Nephron (organoid): Measurements from ENCODE around the gene KCNAB1.

Experiments
- H3K27ac Mint-ChIP-seq, 3 experiments: 2 replicates each; pipeline ENCODE4 v1.8.0; 2020; ENCODE audit warnings: mixed read lengths in 3 of 3, mild to moderate bottlenecking in 2 of 3, moderate library complexity in 1 of 3
- H3K27me3 Mint-ChIP-seq: 2 replicates; pipeline ENCODE4 v1.8.0; 2021; ENCODE audit warnings: low read depth, mild to moderate bottlenecking, moderate library complexity, mixed read lengths
- H3K36me3 Mint-ChIP-seq: 2 replicates; pipeline ENCODE4 v1.8.0; 2020; ENCODE audit warnings: low read depth, mixed read lengths
- H3K4me1 Mint-ChIP-seq: 2 replicates; pipeline ENCODE4 v1.8.0; 2020; ENCODE audit warnings: mixed read lengths
- H3K4me3 Mint-ChIP-seq, 3 experiments: 2 replicates each; pipeline ENCODE4 v1.8.0; 2020; ENCODE audit warnings: mild to moderate bottlenecking in 3 of 3, mixed read lengths in 3 of 3, moderate library complexity in 2 of 3
- H3K9me3 Mint-ChIP-seq: 2 replicates; pipeline ENCODE4 v1.8.0; 2020; ENCODE audit warnings: mixed read lengths
- CTCF ChIP-seq, 3 experiments: fragments of 200-600 bp; sonication (generic); IDR thresholded peaks; one replicate each; pipeline ENCODE4 v1.5.0; 2021; ENCODE audit warnings: antibody characterized with exemption in 3 of 3; ENCODE audit not compliant: unreplicated experiment in 3 of 3

KCNAB1 gene

GRCh38 chr3:156163848-156164247, 43.5 kb downstream of the KCNAB1 start:
- TF ChIP-seq CTCF (IDR thresholded peaks at IDR 0.05; ENCODE audit: unreplicated experiment in 3 of 3) = no peak
- peak overlapping the region in 2 of 3 experiments; percentile 12 to 55 for H3K27ac Mint-ChIP-seq
- H3K36me3 Mint-ChIP-seq = no peaks in the 10 kb centered on the region
- peaks cover 25% of the 10 kb centered on the region for H3K4me1 Mint-ChIP-seq
- H3K9me3 Mint-ChIP-seq = no peaks in the 10 kb centered on the region
- H3K4me3 Mint-ChIP-seq = no peak overlapping the region
- H3K27me3 Mint-ChIP-seq = no peaks in the 10 kb centered on the region

- H3K4me1 Mint-ChIP-seq = peaks cover 14% of the 10 kb centered on the region
- no peak overlapping the region for H3K27ac Mint-ChIP-seq
- H3K27me3 Mint-ChIP-seq = no peaks in the 10 kb centered on the region
- no peak for TF ChIP-seq CTCF (IDR thresholded peaks at IDR 0.05; ENCODE audit: unreplicated experiment in 3 of 3)
- no peaks in the 10 kb centered on the region for H3K9me3 Mint-ChIP-seq
- H3K4me3 Mint-ChIP-seq = no peak overlapping the region
- no peaks in the 10 kb centered on the region for H3K36me3 Mint-ChIP-seq
Measured at GRCh38 chr3:156166808-156167207, 46.4 kb downstream of the KCNAB1 start.

GRCh38 chr3:156170571-156170970, 50.2 kb downstream of the KCNAB1 start:
- H3K4me3 Mint-ChIP-seq = no peak overlapping the region
- H3K27ac Mint-ChIP-seq = peak overlapping the region in 1 of 3 experiments; percentile 79
- peaks cover 10% of the 10 kb centered on the region for H3K4me1 Mint-ChIP-seq
- no peak for TF ChIP-seq CTCF (IDR thresholded peaks at IDR 0.05; ENCODE audit: unreplicated experiment in 3 of 3)
- H3K27me3 Mint-ChIP-seq = no peaks in the 10 kb centered on the region
- no peaks in the 10 kb centered on the region for H3K36me3 Mint-ChIP-seq
- H3K9me3 Mint-ChIP-seq = no peaks in the 10 kb centered on the region

GRCh38 chr3:156171281-156172267, 51.2 kb downstream of the KCNAB1 start:
- H3K9me3 Mint-ChIP-seq = no peaks in the 10 kb centered on the region
- H3K4me1 Mint-ChIP-seq = peaks cover 10% of the 10 kb centered on the region
- peak overlapping the region in 2 of 3 experiments; percentile 39 to 79 for H3K27ac Mint-ChIP-seq
- H3K36me3 Mint-ChIP-seq = no peaks in the 10 kb centered on the region
- H3K27me3 Mint-ChIP-seq = no peaks in the 10 kb centered on the region
- H3K4me3 Mint-ChIP-seq = no peak overlapping the region
- no peak for TF ChIP-seq CTCF (IDR thresholded peaks at IDR 0.05; ENCODE audit: unreplicated experiment in 3 of 3)

GRCh38 chr3:156172536-156172935, 52.2 kb downstream of the KCNAB1 start:
- Mint-ChIP-seq H3K27ac (no peak overlapping the region), H3K36me3 (no peaks in the 10 kb centered on the region), H3K4me3 (no peak overlapping the region), H3K9me3 (no peaks in the 10 kb centered on the region), H3K27me3 (no peaks in the 10 kb centered on the region), H3K4me1 (peaks cover 10% of the 10 kb centered on the region)
- no peak for TF ChIP-seq CTCF (IDR thresholded peaks at IDR 0.05; ENCODE audit: unreplicated experiment in 3 of 3)
